Cardiac muscle cell (in vitro differentiated cells and primary cell): ENCODE results near the gene SERINC3. TPM values are rescaled to one million over a fixed set of nuclear protein-coding genes. Genes with fewer than 3 reads are reported as not detected.

Experiments
- DNase-seq, 2 donors: peaks; one replicate each; pipeline versions ENCODE4 v3.0.0 to v3.0.0-alpha.2; 2010 to 2017; ENCODE audit warnings: low read depth in 1 of 2, low spot score in 1 of 2
- H3K27ac ChIP-seq: fragments of 200-600 bp; sonication (generic); 2 replicates; pipeline ENCODE4 v1.5.1; 2016
- H3K27me3 ChIP-seq: fragments of 200-600 bp; sonication (generic); 2 replicates; pipeline ENCODE4 v1.6.0; 2016; ENCODE audit warnings: control low read depth
- H3K36me3 ChIP-seq: fragments of 200-600 bp; sonication (generic); 2 replicates; pipeline ENCODE4 v1.5.1; 2016; ENCODE audit warnings: control low read depth
- H3K4me1 ChIP-seq: fragments of 200-600 bp; sonication (generic); 2 replicates; pipeline ENCODE4 v1.8.1; 2017; ENCODE audit warnings: low read depth, mild to moderate bottlenecking, mixed run types
- H3K4me3 ChIP-seq: fragments of 200-600 bp; sonication (generic); 2 replicates; pipeline ENCODE4 v1.5.1; 2016; ENCODE audit warnings: mild to moderate bottlenecking
- H3K9me3 ChIP-seq: fragments of 200-600 bp; sonication (generic); 2 replicates; pipeline ENCODE4 v1.5.1; 2017; ENCODE audit warnings: low read depth, mild to moderate bottlenecking, control low read depth
- polyA plus RNA-seq: library from polyadenylated mRNA; unstranded; fragments of >200 nt; fragmentation: Nextera tagmentation; extraction: Ambion mirVana; gene quantifications from 2 replicates; pipeline ENCODE4 v1.2.1, GENCODE V29; 2016
- total RNA-seq: library from RNA; depleted of rRNA; stranded (reverse); fragments of >200 nt; gene quantifications from 2 replicates; pipeline ENCODE4 v1.2.3, GENCODE V29; 2016
- TF ChIP-seq, protein P1 (sequence below): IDR thresholded peaks from 2 replicates; pipeline ENCODE4 v1.5.1; 2012; ENCODE audit warnings: low read depth, mild to moderate bottlenecking, low read length

SERINC3 gene
- total and polyA plus RNA-seq, 2 experiments from 2014 or later, result 49.2 to 73.8 TPM

DNA sequence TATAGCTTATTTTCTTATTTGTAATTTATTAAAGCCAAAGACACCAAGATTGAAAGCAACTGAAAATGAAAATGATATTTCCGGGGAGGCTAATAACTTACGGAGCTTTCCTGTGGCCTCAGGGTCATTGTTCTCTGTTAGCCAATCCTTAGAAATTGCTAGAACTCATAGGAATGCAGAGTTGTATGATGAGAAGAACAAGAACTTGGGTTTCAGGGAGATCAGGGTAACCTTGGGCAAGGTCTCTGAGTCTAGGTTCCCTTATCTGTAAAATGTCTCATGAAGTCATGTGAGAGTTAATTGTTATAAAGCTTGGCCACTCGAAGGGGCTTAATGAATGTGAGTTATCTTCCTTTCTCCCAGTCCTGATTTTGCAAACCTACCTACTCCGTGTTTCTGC is 20.1 kb upstream of the SERINC3 start:
- no peaks in the 10 kb centered on the region for H3K36me3 ChIP-seq
- H3K4me3 ChIP-seq, result no peak overlapping the region
- TF ChIP-seq, protein P1, sequence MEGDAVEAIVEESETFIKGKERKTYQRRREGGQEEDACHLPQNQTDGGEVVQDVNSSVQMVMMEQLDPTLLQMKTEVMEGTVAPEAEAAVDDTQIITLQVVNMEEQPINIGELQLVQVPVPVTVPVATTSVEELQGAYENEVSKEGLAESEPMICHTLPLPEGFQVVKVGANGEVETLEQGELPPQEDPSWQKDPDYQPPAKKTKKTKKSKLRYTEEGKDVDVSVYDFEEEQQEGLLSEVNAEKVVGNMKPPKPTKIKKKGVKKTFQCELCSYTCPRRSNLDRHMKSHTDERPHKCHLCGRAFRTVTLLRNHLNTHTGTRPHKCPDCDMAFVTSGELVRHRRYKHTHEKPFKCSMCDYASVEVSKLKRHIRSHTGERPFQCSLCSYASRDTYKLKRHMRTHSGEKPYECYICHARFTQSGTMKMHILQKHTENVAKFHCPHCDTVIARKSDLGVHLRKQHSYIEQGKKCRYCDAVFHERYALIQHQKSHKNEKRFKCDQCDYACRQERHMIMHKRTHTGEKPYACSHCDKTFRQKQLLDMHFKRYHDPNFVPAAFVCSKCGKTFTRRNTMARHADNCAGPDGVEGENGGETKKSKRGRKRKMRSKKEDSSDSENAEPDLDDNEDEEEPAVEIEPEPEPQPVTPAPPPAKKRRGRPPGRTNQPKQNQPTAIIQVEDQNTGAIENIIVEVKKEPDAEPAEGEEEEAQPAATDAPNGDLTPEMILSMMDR, result no peak
- H3K4me1 ChIP-seq, result peaks cover 23% of the 10 kb centered on the region
- no peak overlapping the region for H3K27ac ChIP-seq
- H3K27me3 ChIP-seq, result no peaks in the 10 kb centered on the region
- no peaks in the 10 kb centered on the region for H3K9me3 ChIP-seq
- peak; percentile 27 to 28 for DNase-seq

DNA sequence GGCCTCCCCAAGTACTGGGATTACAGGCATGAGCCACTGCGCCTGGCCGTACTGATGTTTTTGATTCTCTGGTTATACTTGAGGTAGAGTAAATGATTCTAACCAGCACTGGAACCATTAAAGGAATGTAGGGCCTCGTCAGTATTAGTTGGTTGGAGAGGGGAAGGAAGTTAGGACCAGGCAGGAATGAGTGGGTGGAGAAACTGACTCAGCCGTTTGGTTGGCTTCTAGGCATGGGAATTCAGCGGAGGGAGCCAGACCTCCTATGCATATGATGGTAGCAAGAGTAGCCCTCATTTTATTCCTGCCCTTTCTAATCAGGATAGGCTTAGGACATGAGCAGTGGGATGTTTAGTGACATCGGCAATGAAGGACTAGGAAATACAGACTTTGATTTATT is 19.0 kb upstream of the SERINC3 start:
- TF ChIP-seq, protein P1, result no peak
- peak in 1 of 2 donors; percentile 70 for DNase-seq
- no peaks in the 10 kb centered on the region for H3K36me3 ChIP-seq
- peaks cover 23% of the 10 kb centered on the region for H3K4me1 ChIP-seq
- H3K27me3 ChIP-seq, result no peaks in the 10 kb centered on the region
- H3K4me3 ChIP-seq, result no peak overlapping the region
- H3K27ac ChIP-seq, result no peak overlapping the region
- no peaks in the 10 kb centered on the region for H3K9me3 ChIP-seq

DNA sequence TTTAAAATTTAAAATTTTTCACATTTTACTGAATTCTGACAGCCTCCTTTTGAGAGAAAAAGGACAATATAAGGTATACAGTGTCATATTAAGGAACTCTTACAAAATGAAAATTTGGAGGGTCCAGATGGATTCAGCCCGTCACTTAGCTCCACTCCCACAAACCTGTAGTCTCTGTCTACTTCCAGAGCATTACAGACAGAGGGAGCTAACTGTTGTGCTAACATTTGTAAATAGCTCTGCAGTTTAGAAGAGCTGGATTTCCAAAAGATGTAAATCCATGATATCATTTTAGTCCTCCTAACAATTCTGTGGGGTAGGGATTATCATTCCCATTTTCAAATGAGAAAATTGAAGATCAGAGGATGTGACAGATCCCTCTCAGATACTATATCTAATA is 16.1 kb upstream of the SERINC3 start:
- no peak overlapping the region for H3K4me3 ChIP-seq
- H3K9me3 ChIP-seq, result no peaks in the 10 kb centered on the region
- TF ChIP-seq, protein P1, result no peak
- H3K27ac ChIP-seq, result no peak overlapping the region
- no peaks in the 10 kb centered on the region for H3K27me3 ChIP-seq
- no peaks in the 10 kb centered on the region for H3K36me3 ChIP-seq
- H3K4me1 ChIP-seq, result peaks cover 11% of the 10 kb centered on the region
- DNase-seq, result no peak

DNA sequence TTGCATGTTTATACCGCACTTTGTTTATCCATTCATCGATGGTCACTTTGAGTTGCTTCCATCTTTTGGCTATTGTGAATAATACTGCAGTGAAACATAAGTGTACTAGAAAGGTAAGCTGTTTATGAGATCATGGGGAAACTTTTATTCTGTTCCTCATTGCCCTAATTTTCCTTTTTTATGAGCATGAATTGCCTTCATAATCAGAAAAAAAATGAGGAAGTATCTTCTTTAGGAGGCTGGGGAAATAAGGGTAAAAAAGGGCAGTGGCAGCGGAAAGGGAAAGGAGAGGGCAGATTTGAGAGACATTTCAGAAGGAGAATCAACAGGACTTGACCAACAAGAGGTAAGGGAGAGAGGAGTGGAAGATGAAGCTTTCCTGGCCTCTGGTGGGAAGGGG is 14.3 kb upstream of the SERINC3 start:
- Histone ChIP-seq H3K27ac (no peak overlapping the region), H3K4me1 (no peaks in the 10 kb centered on the region), H3K4me3 (no peak overlapping the region), H3K27me3 (no peaks in the 10 kb centered on the region), H3K36me3 (no peaks in the 10 kb centered on the region), H3K9me3 (no peaks in the 10 kb centered on the region)
- TF ChIP-seq, protein P1, result no peak
- no peak for DNase-seq

DNA sequence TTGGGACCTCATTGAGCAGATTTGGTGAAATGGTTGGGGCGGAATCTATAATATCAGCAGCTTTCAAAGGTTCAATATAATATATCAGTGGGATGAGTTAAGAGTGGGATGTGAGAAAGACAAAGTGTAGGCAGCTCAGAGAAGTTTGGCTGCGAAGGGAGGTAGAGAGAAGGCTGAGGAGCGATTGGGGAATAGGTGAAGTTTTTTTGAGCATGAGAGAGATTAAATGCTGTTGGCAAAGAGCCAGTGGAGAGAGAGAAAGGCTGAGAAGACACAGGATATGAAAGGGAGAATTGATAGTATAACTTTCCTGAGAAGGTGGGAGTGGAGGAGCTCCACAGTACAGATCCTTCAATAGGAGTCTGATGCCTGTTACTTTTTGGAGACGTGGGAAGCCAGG is 12.1 kb upstream of the SERINC3 start:
- Histone ChIP-seq H3K9me3 (no peaks in the 10 kb centered on the region), H3K4me1 (no peaks in the 10 kb centered on the region), H3K27ac (no peak overlapping the region), H3K36me3 (no peaks in the 10 kb centered on the region), H3K27me3 (no peaks in the 10 kb centered on the region), H3K4me3 (no peak overlapping the region)
- DNase-seq, result no peak
- TF ChIP-seq, protein P1, result no peak

DNA sequence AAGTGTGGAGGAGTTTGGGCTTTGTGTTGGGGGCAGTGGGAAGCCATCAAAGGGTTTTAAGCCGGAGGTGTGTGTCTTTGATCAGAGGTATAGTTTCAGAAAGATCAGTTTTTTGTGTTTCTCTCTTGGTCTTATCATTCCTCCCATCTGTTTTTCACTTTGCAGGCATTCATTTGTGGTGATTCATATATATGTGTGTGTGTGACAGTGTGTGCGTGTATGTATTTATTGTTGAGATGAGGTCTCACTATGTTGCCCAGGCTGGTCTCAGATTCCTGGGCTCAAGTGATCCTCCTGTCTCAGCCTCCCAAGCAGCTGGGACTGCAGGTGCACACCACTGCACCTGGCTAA is 11.1 kb upstream of the SERINC3 start:
- no peak for DNase-seq
- TF ChIP-seq, protein P1, result no peak
- Histone ChIP-seq H3K36me3 (no peaks in the 10 kb centered on the region), H3K9me3 (no peaks in the 10 kb centered on the region), H3K4me3 (peak overlapping the region; percentile 54), H3K27ac (no peak overlapping the region), H3K27me3 (no peaks in the 10 kb centered on the region), H3K4me1 (no peaks in the 10 kb centered on the region)
